ENCODE results near the gene CACNB2.

CACNB2 gene

GRCh38 chr10:18308600-18308999 is 168.4 kb downstream of the CACNB2 start:
- H3K27ac Mint-ChIP-seq, result no peak overlapping the region
- H3K9me3 Mint-ChIP-seq, result no peaks in the 10 kb centered on the region
- ATAC-seq (no peak), DNase-seq (no peak)
- H3K4me1 Mint-ChIP-seq, result no peaks in the 10 kb centered on the region
- no peak overlapping the region for H3K4me3 Mint-ChIP-seq
- no peaks in the 10 kb centered on the region for H3K27me3 Mint-ChIP-seq

DNA sequence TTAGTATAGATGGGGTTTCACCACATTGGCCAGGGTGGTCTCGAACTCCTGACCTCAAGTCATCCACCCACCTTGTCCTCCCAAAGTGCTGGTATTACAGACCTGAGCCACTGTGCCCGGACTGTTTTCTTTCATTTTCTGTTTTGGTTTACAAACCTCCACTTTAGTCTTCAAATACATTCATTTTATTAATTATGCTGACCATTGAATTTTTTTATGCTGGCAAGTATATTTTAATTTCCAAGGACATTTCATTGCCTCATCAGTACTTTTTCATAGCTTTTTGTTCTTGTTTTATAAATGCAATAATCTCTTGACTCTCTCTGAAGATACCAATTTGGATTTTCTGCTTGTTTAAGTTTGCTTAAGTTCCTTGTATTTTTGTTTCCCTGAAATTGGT is 170.5 kb downstream of the CACNB2 start:
- no peaks in the 10 kb centered on the region for H3K27me3 Mint-ChIP-seq
- no peak for DNase-seq
- ATAC-seq, result no peak
- H3K9me3 Mint-ChIP-seq, result no peaks in the 10 kb centered on the region
- no peak overlapping the region for H3K4me3 Mint-ChIP-seq
- H3K27ac Mint-ChIP-seq, result no peak overlapping the region
- H3K4me1 Mint-ChIP-seq, result no peaks in the 10 kb centered on the region

DNA sequence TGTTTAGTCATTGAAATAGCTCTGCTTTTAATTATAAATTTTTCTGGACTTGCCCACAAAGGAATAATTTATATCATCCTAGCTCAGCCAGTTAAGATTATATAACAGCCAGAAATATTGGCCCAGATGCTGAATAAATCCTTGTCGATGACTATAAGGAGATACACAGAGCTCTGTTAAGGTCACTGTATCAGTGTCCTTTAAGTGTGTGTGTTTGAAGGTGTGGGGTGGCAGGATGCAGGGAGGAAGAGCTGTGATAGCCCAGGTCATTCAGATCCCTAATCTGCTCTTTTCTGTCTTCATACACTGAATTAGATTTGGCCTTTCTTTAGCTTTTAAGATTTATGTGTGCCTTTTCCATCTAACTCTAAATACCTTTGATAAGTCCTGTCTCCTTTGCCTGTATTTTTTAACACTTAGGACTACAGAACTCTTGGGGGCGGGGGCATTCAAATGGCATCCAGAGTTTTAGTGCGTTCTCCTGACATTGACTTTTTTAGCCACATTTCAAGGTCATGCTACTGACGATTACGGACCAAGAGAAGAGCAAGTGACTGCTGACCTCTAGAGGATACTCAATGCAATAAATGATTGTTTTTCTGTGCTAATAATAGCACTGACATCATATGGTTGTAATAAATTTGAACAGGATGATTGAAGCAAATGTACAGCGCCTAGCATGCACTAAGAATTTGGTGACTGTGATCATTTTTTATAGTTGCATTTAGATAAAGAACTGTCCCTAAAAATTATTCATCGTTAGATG is 172.3 kb downstream of the CACNB2 start:
- ATAC-seq, result no peak
- no peak overlapping the region for H3K27ac Mint-ChIP-seq
- H3K27me3 Mint-ChIP-seq, result no peaks in the 10 kb centered on the region
- H3K4me3 Mint-ChIP-seq, result no peak overlapping the region
- no peaks in the 10 kb centered on the region for H3K9me3 Mint-ChIP-seq
- H3K4me1 Mint-ChIP-seq, result no peaks in the 10 kb centered on the region
- DNase-seq, result no peak

- Mint-ChIP-seq H3K4me3 (no peak overlapping the region), H3K27ac (no peak overlapping the region), H3K27me3 (no peaks in the 10 kb centered on the region), H3K9me3 (no peaks in the 10 kb centered on the region), H3K4me1 (no peaks in the 10 kb centered on the region)
- DNase-seq (no peak), ATAC-seq (no peak)
Measured at GRCh38 chr10:18313140-18313530, 172.9 kb downstream of the CACNB2 start.

DNA sequence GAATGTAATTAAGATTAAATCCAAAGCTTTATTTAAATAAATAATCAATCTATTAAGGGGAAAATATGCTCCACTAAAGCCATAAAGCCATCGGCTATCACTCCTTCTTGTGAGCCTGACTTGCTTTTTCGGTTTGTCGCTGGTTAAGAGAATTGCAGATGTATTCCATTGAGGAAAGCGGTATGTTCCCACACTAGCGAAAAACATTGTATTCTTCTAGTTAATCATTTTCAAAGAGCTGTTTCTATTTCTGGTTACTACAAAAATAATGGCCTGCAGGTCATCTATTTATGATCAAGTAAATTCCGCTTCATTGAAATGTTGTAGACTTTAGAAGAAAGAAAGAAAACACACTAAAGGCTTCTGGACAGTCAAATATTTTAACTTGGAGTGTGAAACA is 173.4 kb downstream of the CACNB2 start:
- Mint-ChIP-seq H3K4me1 (no peaks in the 10 kb centered on the region), H3K27me3 (no peaks in the 10 kb centered on the region), H3K4me3 (no peak overlapping the region), H3K9me3 (peaks cover 0 to under 1% of the 10 kb centered on the region in 2 donors), H3K27ac (no peak overlapping the region)
- no peak for DNase-seq
- ATAC-seq, result no peak

DNA sequence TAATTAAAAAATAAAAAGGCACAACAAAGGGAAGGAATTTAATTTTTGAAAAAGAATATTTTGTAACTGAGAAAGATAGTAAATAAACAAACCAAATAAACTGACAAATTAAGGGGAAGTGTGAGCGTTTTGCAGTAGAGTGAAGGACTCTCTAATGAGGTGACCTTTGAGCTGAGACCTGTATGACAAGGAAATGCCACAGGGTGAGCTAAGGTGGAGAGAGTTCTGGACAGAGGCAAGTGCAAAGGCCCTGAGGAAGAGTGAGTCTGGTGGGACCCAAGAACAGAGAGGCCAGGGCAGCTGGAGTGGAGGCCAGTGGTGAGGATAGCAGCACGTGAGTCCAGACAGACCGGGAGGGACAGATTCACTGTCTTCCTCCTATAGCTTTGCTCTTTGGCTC is 179.4 kb downstream of the CACNB2 start:
- Mint-ChIP-seq H3K4me3 (no peak overlapping the region), H3K9me3 (peaks cover 0 to 6% of the 10 kb centered on the region in 2 donors), H3K27me3 (peaks cover 6% of the 10 kb centered on the region), H3K27ac (no peak overlapping the region), H3K4me1 (no peaks in the 10 kb centered on the region)
- ATAC-seq (no peak), DNase-seq (no peak)

- Mint-ChIP-seq H3K4me1 (no peaks in the 10 kb centered on the region), H3K4me3 (no peak overlapping the region), H3K27ac (no peak overlapping the region), H3K27me3 (peaks cover 6% of the 10 kb centered on the region), H3K9me3 (peaks cover 0 to 6% of the 10 kb centered on the region in 2 donors)
- DNase-seq (no peak), ATAC-seq (no peak)
Measured at GRCh38 chr10:18321371-18321770, 181.1 kb downstream of the CACNB2 start.

DNA sequence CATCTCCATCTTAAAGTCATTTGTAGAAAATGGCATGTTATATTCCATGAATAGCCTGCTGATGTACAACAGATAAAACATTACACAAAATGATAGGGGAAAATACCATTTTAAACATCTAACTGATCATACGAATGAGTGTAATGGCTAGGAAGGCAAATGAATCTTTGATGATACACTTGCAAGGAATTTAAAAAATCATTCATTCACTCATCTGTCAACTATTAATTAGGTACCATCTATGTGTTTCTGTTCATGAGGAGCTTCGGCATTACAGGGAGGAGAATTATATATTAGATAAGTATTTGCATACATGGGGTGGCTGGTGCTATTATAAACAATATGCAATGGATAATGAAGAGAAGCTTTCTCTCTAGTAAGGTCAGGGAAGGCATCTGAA is 183.7 kb downstream of the CACNB2 start:
- H3K4me3 Mint-ChIP-seq, result no peak overlapping the region
- H3K27me3 Mint-ChIP-seq, result peaks cover 14% of the 10 kb centered on the region
- no peak for ATAC-seq
- H3K9me3 Mint-ChIP-seq, result peaks cover 0 to 3% of the 10 kb centered on the region in 2 donors
- no peak for DNase-seq
- H3K4me1 Mint-ChIP-seq, result no peaks in the 10 kb centered on the region
- H3K27ac Mint-ChIP-seq, result no peak overlapping the region

DNA sequence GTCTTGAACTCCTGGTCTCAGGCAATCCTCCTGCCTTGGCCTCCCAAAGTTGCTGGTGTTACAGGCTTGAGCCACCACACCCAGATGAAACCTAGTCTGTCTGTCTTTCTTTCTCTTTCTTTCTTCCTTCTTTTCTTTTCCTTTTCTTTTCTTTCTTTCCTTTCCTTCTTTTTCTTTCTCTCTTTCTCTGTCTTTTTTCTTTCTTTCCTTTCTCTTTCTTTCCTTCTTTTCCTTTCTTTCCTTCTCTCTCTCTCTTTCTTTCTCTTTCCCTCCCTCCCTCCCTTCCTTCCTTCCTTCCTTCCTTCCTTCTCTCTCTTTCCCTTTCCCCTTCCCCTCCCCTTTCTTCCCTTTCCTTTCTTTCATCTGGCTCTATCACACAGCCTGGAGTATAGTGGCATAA is 185.2 kb downstream of the CACNB2 start:
- DNase-seq (no peak), ATAC-seq (no peak)
- peaks cover 14% of the 10 kb centered on the region for H3K27me3 Mint-ChIP-seq
- no peaks in the 10 kb centered on the region for H3K9me3 Mint-ChIP-seq
- H3K27ac Mint-ChIP-seq, result no peak overlapping the region
- no peaks in the 10 kb centered on the region for H3K4me1 Mint-ChIP-seq
- H3K4me3 Mint-ChIP-seq, result no peak overlapping the region

DNA sequence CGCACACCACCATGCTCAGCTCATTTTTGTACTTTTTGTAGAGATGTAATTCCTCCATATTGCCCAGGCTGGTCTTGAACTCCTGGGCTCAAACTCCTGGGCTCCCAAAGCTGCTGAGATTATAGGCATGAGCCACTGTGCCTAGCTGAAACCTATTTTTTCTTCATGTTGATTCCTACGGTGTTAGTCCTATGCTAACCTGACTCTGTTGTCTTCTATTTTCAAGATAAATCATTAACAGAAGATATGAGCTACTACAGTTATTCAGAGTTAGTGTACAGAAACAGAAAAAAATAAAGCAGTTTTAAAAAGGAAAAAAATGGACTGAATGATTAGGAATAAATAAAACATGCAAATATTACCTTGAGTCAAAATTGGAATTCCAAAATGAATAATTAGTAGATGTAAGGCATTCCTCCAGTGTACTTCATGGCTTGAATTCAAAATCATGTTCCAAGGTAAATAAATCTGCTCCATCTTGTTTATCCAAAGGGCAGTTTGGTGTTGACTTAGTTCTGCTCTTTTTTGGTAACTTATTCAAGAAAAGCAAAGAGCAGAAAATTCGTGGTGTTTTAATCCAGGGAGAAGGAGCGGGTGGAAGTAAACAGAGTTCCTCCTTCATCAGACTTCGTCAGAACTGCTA is 185.8 kb downstream of the CACNB2 start:
- no peak for DNase-seq
- Mint-ChIP-seq H3K4me3 (no peak overlapping the region), H3K4me1 (no peaks in the 10 kb centered on the region), H3K9me3 (no peaks in the 10 kb centered on the region), H3K27ac (no peak overlapping the region), H3K27me3 (peaks cover 14% of the 10 kb centered on the region)
- ATAC-seq, result no peak

DNA sequence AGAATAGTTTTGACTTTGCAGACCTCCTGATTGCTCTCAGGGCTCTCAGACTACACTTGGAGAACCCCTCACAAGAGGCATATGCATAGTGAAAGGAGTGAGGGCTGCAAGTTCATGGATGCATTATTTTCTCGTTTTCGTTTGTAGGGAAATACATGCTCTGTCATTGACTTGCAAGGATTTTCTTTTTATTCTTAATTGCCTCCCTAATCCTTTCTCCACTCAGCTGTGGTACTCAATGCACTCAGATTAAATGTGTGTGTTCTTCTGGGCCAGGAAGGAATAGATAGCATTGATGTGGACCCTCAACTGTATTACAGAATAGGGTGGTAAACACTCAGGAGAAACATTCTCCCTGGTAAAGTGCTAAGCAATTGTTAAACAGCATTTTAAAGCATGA is 188.7 kb downstream of the CACNB2 start:
- Mint-ChIP-seq H3K27me3 (peaks cover 8% of the 10 kb centered on the region), H3K27ac (no peak overlapping the region), H3K9me3 (no peaks in the 10 kb centered on the region), H3K4me3 (no peak overlapping the region), H3K4me1 (no peaks in the 10 kb centered on the region)
- ATAC-seq (no peak), DNase-seq (no peak)

DNA sequence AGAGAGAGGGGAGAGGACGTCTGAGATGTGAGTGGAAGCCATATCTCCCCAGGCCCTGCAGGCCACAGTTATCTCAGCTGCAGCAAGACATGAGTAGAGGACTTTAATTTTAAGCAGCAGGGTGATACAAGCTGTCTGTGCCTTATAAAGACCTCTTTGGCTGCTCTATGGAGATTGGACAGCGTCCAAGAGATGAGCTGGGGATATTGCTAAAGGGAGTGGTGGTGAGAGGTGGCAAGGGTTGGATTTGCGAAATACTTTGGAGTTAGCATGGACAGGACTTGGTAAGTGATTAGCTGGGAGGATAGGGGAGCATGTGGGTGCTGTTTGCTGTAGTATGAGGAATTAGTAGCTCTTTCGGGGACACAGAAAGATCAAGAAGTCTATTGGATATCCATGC is 191.8 kb downstream of the CACNB2 start:
- no peak for DNase-seq
- Mint-ChIP-seq H3K27me3 (peaks cover 8% of the 10 kb centered on the region), H3K9me3 (no peaks in the 10 kb centered on the region), H3K27ac (no peak overlapping the region), H3K4me3 (no peak overlapping the region), H3K4me1 (no peaks in the 10 kb centered on the region)
- ATAC-seq, result no peak

DNA sequence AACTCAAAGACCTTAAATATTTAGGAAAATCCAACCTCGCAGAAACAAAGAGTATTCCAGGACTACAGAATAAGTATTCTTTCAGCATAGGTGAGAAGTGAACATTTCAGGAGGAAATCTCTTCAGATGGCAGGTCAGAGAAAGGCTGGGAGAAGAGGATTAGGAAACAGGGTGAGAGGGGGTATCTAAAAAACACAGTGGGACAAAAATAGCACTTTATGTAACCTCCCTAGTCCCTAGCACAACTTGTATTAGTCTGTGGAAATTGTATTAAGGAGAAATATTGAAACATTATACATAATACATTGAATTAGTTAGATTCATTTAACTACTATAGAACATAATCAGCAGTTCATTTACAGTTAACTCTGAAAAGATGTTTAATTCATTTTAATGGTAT is 192.3 kb downstream of the CACNB2 start:
- no peak for ATAC-seq
- Mint-ChIP-seq H3K27ac (no peak overlapping the region), H3K4me3 (no peak overlapping the region), H3K27me3 (peaks cover 6% of the 10 kb centered on the region), H3K4me1 (no peaks in the 10 kb centered on the region), H3K9me3 (no peaks in the 10 kb centered on the region)
- DNase-seq, result no peak

- Mint-ChIP-seq H3K9me3 (no peaks in the 10 kb centered on the region), H3K4me3 (no peak overlapping the region), H3K4me1 (no peaks in the 10 kb centered on the region), H3K27me3 (no peaks in the 10 kb centered on the region), H3K27ac (no peak overlapping the region)
- no peak for ATAC-seq
- DNase-seq, result no peak
Measured at GRCh38 chr10:18333621-18334020, 193.4 kb downstream of the CACNB2 start.

DNA sequence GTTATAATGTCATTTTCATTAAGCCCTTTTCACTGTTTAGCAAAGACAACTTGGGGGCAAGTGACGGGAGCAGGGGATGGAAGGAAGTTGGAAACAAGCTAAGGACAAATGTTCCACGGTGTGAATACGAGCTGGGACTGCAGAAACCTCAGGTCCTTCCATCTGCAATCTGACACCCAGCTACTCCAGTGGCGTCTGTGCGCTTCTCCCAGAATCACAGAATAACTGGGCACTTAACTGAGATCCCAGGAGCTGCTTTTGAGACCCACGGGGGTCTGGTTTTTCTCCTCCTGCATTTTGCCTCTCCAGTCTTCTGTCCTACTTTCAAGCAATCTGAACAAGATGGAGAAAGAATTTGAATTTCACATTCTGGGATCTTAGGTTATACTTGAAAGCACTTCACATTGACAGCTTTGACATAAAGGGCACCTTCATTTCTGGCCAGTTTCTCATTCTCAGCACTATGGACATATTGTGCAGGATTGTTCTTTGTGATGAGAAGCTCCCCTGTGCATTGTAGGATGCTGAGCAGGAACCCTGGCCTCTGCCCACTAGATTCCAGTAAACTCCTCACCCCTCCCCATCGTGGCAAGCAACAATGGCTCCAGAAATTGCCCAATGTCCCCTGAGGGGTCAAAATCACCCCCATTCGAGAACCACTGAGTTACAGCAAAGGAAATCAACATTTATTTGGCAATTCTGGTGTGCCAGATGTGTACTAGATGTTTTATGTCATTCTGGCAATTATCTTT is 194.1 kb downstream of the CACNB2 start:
- Mint-ChIP-seq H3K27me3 (no peaks in the 10 kb centered on the region), H3K4me1 (no peaks in the 10 kb centered on the region), H3K4me3 (no peak overlapping the region), H3K9me3 (no peaks in the 10 kb centered on the region), H3K27ac (no peak overlapping the region)
- DNase-seq (no peak), ATAC-seq (no peak)

GRCh38 chr10:18340496-18341051 is 200.3 kb downstream of the CACNB2 start:
- Mint-ChIP-seq H3K9me3 (no peaks in the 10 kb centered on the region), H3K27ac (no peak overlapping the region), H3K27me3 (no peaks in the 10 kb centered on the region), H3K4me3 (no peak overlapping the region), H3K4me1 (no peaks in the 10 kb centered on the region)
- DNase-seq (no peak), ATAC-seq (no peak)

All from stimulated activated naive CD8-positive, alpha-beta T cell treated with anti-CD3 and anti-CD28 coated beads, Interleukin-15, amount 100 ng/mL, for 72 hours (primary cell).